ENCODE data around the gene UNK.

The UNK gene

GRCh38 chr17:75820094-75821080 is 35.8 kb downstream of the UNK start:
- TF ChIP-seq USF1 (IDR thresholded peaks at IDR 0.05) (no peak), CEBPB (IDR thresholded peaks at IDR 0.05) (no peak), EP300 (IDR thresholded peaks at IDR 0.05; ENCODE audit: borderline replicate concordance) (no peak), CREB1 (IDR thresholded peaks at IDR 0.05; ENCODE audit: low read depth) (no peak), ZBTB7A (IDR thresholded peaks at IDR 0.05; ENCODE audit: low read depth) (no peak), TEAD4 (IDR thresholded peaks at IDR 0.05) (no peak), MAX (IDR thresholded peaks at IDR 0.05) (no peak), NFIC (IDR thresholded peaks at IDR 0.05) (no peak), REST (IDR thresholded peaks at IDR 0.05; ENCODE audit: low read depth) (no peak), EGR1 (IDR thresholded peaks at IDR 0.05) (no peak), FOXM1 (IDR thresholded peaks at IDR 0.05; ENCODE audit: borderline replicate concordance, low read depth) (no peak), RAD21 (IDR thresholded peaks at IDR 0.05; ENCODE audit: low read depth) (no peak), TAF1 (IDR thresholded peaks at IDR 0.05; ENCODE audit: low read depth) (no peak), TCF12 (IDR thresholded peaks at IDR 0.05; ENCODE audit: low read depth) (no peak), YY1 (IDR thresholded peaks at IDR 0.05; ENCODE audit: low read depth) (no peak)

GRCh38 chr17:75821552-75821951 is 36.9 kb downstream of the UNK start:
- TF ChIP-seq USF1 (IDR thresholded peaks at IDR 0.05) (no peak), TAF1 (IDR thresholded peaks at IDR 0.05; ENCODE audit: low read depth) (no peak), EP300 (IDR thresholded peaks at IDR 0.05; ENCODE audit: borderline replicate concordance) (no peak), CEBPB (IDR thresholded peaks at IDR 0.05) (no peak), REST (IDR thresholded peaks at IDR 0.05; ENCODE audit: low read depth) (no peak), ZBTB7A (IDR thresholded peaks at IDR 0.05; ENCODE audit: low read depth) (no peak), RAD21 (IDR thresholded peaks at IDR 0.05; ENCODE audit: low read depth) (no peak), TCF12 (IDR thresholded peaks at IDR 0.05; ENCODE audit: low read depth) (no peak), CREB1 (IDR thresholded peaks at IDR 0.05; ENCODE audit: low read depth) (no peak), EGR1 (IDR thresholded peaks at IDR 0.05) (no peak), FOXM1 (IDR thresholded peaks at IDR 0.05; ENCODE audit: borderline replicate concordance, low read depth) (no peak)

- TF ChIP-seq TEAD4 (IDR thresholded peaks at IDR 0.05) = no peak
- TF ChIP-seq USF1 (IDR thresholded peaks at IDR 0.05) = no peak
- TF ChIP-seq RAD21 (IDR thresholded peaks at IDR 0.05; ENCODE audit: low read depth) = no peak
- TF ChIP-seq ZBTB7A (IDR thresholded peaks at IDR 0.05; ENCODE audit: low read depth) = no peak
- TF ChIP-seq TAF1 (IDR thresholded peaks at IDR 0.05; ENCODE audit: low read depth) = no peak
- peak; percentile 33; the same call in 1 of the 2 replicates for TF ChIP-seq MAX (IDR thresholded peaks at IDR 0.05)
- TF ChIP-seq REST (IDR thresholded peaks at IDR 0.05; ENCODE audit: low read depth) = no peak
- no peak for TF ChIP-seq CREB1 (IDR thresholded peaks at IDR 0.05; ENCODE audit: low read depth)
- TF ChIP-seq YY1 (IDR thresholded peaks at IDR 0.05; ENCODE audit: low read depth) = no peak
- TF ChIP-seq NFIC (IDR thresholded peaks at IDR 0.05) = peak; percentile 90
- no peak for TF ChIP-seq EP300 (IDR thresholded peaks at IDR 0.05; ENCODE audit: borderline replicate concordance)
- TF ChIP-seq TCF12 (IDR thresholded peaks at IDR 0.05; ENCODE audit: low read depth) = peak; percentile 32; the same call in 1 of the 2 replicates
- TF ChIP-seq CEBPB (IDR thresholded peaks at IDR 0.05) = no peak
- TF ChIP-seq EGR1 (IDR thresholded peaks at IDR 0.05) = peak; percentile 59
- no peak for TF ChIP-seq FOXM1 (IDR thresholded peaks at IDR 0.05; ENCODE audit: borderline replicate concordance, low read depth)
These were observed 37.7 kb downstream of the UNK start for GRCh38 chr17:75822119-75822799.
